Stimulated activated CD4-positive, alpha-beta T cell treated with anti-CD3 and anti-CD28 coated beads, Interleukin-2, amount 100 ng/mL, for 48 hours (primary cell): ENCODE data around the gene EVA1B.

Experiments
- DNase-seq, 2 donors: peaks; one replicate each; pipeline ENCODE4 v3.0.0-alpha.2; 2020

The EVA1B gene

GRCh38 chr1:36345353-36345752, 21.9 kb upstream of the EVA1B start:
- DNase-seq: no peak

- DNase-seq: no peak
These were observed 20.9 kb upstream of the EVA1B start for GRCh38 chr1:36344395-36344680.

GRCh38 chr1:36343651-36344394, 20.4 kb upstream of the EVA1B start:
- DNase-seq: no peak

- peak in 1 of 2 donors; percentile 53 for DNase-seq
These were observed 19.2 kb upstream of the EVA1B start for GRCh38 chr1:36342426-36343185.

GRCh38 chr1:36341626-36342320, 18.3 kb upstream of the EVA1B start:
- no peak for DNase-seq

- no peak for DNase-seq
These were observed 16.2 kb upstream of the EVA1B start for GRCh38 chr1:36339615-36340014.

- DNase-seq: no peak
These were observed 15.8 kb upstream of the EVA1B start for GRCh38 chr1:36339215-36339614.

GRCh38 chr1:36337830-36338229, 14.4 kb upstream of the EVA1B start:
- DNase-seq: no peak

GRCh38 chr1:36330940-36331339, 7.5 kb upstream of the EVA1B start:
- no peak for DNase-seq

GRCh38 chr1:36329817-36330216, 6.4 kb upstream of the EVA1B start:
- no peak for DNase-seq

GRCh38 chr1:36328713-36329112, 5.3 kb upstream of the EVA1B start:
- no peak for DNase-seq

- DNase-seq: no peak
These were observed 4.6 kb upstream of the EVA1B start for GRCh38 chr1:36328088-36328480.

GRCh38 chr1:36327421-36328087, 4.1 kb upstream of the EVA1B start:
- DNase-seq: no peak

GRCh38 chr1:36326499-36326898, 3.1 kb upstream of the EVA1B start:
- DNase-seq: no peak

GRCh38 chr1:36324353-36324703, 883 bp upstream of the EVA1B start:
- no peak for DNase-seq

GRCh38 chr1:36322786-36323635, 434 bp downstream of the EVA1B start:
- DNase-seq: no peak

GRCh38 chr1:36322041-36322785, 1.2 kb downstream of the EVA1B start:
- no peak for DNase-seq

GRCh38 chr1:36321119-36321951, 2.1 kb downstream of the EVA1B start:
- DNase-seq: no peak

GRCh38 chr1:36320767-36321118, 2.7 kb downstream of the EVA1B start:
- no peak for DNase-seq

- DNase-seq: no peak
These were observed 3.1 kb downstream of the EVA1B start for GRCh38 chr1:36320291-36320761.

- DNase-seq: no peak
These were observed 14.0 kb downstream of the EVA1B start for GRCh38 chr1:36309397-36309796.
